KMS-11 (cell line): Measurements from ENCODE around the gene F8A2.

Experiments used
- H2AFZ ChIP-seq: fragments of 200-600 bp; sonication (generic); 2 replicates; pipeline ENCODE4 v1.6.1; 2016; ENCODE audit warnings: antibody characterized with exemption, mixed run types, low read depth
- H3K27ac ChIP-seq: fragments of 200-600 bp; sonication (generic); 2 replicates; pipeline ENCODE4 v1.6.1; 2016; ENCODE audit warnings: mild to moderate bottlenecking, mixed run types
- H3K27me3 ChIP-seq: fragments of 200-600 bp; sonication (generic); 2 replicates; pipeline ENCODE4 v1.6.1; 2017; ENCODE audit warnings: mild to moderate bottlenecking, low read depth, mixed run types, moderate library complexity; ENCODE audit not compliant: insufficient read depth
- H3K36me3 ChIP-seq: fragments of 200-600 bp; sonication (generic); 2 replicates; pipeline ENCODE4 v1.6.1; 2017; ENCODE audit warnings: mild to moderate bottlenecking, mixed run types; ENCODE audit not compliant: insufficient read depth
- H3K4me1 ChIP-seq: fragments of 200-600 bp; sonication (generic); 2 replicates; pipeline ENCODE4 v1.6.1; 2016; ENCODE audit warnings: mild to moderate bottlenecking, low read depth, mixed run types; ENCODE audit not compliant: poor library complexity, severe bottlenecking
- H3K4me2 ChIP-seq: fragments of 200-600 bp; sonication (generic); 2 replicates; pipeline ENCODE4 v1.7.0; 2016; ENCODE audit warnings: mild to moderate bottlenecking, mixed run types
- H3K4me3 ChIP-seq: fragments of 200-600 bp; sonication (generic); IDR thresholded peaks from 2 replicates; pipeline ENCODE4 v1.6.1; 2017; ENCODE audit warnings: low read depth, low read length, mixed read lengths; ENCODE audit not compliant: insufficient read depth
- H3K79me2 ChIP-seq: fragments of 200-600 bp; sonication (generic); 2 replicates; pipeline ENCODE4 v1.6.1; 2016; ENCODE audit warnings: low read depth, mixed run types; ENCODE audit not compliant: insufficient read depth
- H3K9ac ChIP-seq: fragments of 200-600 bp; sonication (generic); 2 replicates; pipeline ENCODE4 v1.6.1; 2016; ENCODE audit warnings: mild to moderate bottlenecking, mixed run types
- H4K20me1 ChIP-seq: fragments of 200-600 bp; sonication (generic); 2 replicates; pipeline ENCODE4 v1.6.1; 2016; ENCODE audit warnings: mild to moderate bottlenecking, mixed run types; ENCODE audit not compliant: insufficient read depth
- TF ChIP-seq, protein P1 (sequence below): fragments of 200-600 bp; sonication (generic); conservative IDR thresholded peaks from 2 replicates; pipeline ENCODE4 v1.6.1; 2017; ENCODE audit warnings: low read depth, mild to moderate bottlenecking, antibody characterized with exemption, low read length, moderate library complexity, mixed read lengths

The F8A2 gene

DNA sequence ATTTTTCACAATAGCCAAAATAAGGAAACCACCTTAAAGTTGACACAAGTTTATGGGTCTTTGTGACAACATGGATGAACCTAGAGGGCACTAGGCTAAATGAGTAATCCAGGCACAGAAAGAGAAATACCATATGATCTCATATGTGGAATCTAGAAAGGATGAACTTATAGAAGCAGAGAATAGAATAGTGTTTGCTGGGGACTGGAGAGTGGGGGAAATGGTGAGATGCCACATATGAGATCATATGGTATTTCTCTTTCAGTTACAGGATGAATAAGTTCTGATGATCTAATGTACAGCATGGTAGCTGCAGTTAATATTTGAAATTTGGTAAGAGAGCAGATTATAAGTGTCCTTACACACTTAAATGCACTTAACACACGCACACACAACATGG lies 35.9 kb downstream of the F8A2 start:
- Histone ChIP-seq H4K20me1 (no peaks in the 10 kb centered on the region), H3K4me2 (no peak overlapping the region), H3K27me3 (no peaks in the 10 kb centered on the region), H2AFZ (no peak overlapping the region), H3K9ac (no peak overlapping the region), H3K4me3 (no peak overlapping the region), H3K36me3 (no peaks in the 10 kb centered on the region), H3K27ac (no peak overlapping the region), H3K4me1 (no peaks in the 10 kb centered on the region), H3K79me2 (no peaks in the 10 kb centered on the region)
- TF ChIP-seq, protein P1, sequence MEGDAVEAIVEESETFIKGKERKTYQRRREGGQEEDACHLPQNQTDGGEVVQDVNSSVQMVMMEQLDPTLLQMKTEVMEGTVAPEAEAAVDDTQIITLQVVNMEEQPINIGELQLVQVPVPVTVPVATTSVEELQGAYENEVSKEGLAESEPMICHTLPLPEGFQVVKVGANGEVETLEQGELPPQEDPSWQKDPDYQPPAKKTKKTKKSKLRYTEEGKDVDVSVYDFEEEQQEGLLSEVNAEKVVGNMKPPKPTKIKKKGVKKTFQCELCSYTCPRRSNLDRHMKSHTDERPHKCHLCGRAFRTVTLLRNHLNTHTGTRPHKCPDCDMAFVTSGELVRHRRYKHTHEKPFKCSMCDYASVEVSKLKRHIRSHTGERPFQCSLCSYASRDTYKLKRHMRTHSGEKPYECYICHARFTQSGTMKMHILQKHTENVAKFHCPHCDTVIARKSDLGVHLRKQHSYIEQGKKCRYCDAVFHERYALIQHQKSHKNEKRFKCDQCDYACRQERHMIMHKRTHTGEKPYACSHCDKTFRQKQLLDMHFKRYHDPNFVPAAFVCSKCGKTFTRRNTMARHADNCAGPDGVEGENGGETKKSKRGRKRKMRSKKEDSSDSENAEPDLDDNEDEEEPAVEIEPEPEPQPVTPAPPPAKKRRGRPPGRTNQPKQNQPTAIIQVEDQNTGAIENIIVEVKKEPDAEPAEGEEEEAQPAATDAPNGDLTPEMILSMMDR: no peak
